MM.1S (cell line): ENCODE measurements around the gene XPNPEP1.

Source experiments
- EZH2 ChIP-seq: fragments of 300-600 bp; sonication (generic); optimal IDR thresholded peaks from 2 replicates; pipeline ENCODE3; 2017; ENCODE audit warnings: low read depth, mild to moderate bottlenecking, antibody characterized with exemption, low read length, mixed read lengths
- TF ChIP-seq, protein P1 (sequence below): fragments of 300-600 bp; sonication (generic); IDR thresholded peaks from 2 replicates; pipeline ENCODE4 v1.5.1; 2016; ENCODE audit warnings: antibody characterized with exemption, low read length, mixed read lengths

DNA sequence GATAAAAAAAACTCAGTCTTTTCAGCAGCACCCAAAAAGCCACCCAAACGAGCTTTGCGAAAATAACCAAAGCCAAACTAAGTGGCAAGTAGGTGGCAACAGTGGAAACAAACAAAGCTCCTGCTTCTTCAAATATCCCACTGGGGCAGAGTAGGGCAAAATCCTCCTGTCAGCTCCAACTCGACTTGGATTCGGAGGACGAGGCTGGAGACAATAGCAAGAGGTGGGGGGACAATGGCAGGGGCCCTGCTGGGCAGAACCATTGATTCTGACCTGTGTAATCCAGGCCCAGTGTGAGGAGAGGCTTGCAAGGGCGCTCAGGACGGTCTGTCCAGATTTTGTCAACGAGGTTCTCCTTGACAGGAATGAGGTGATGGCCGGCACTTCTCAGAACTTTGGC, 35.5 kb downstream of the XPNPEP1 start:
- TF ChIP-seq, protein P1, sequence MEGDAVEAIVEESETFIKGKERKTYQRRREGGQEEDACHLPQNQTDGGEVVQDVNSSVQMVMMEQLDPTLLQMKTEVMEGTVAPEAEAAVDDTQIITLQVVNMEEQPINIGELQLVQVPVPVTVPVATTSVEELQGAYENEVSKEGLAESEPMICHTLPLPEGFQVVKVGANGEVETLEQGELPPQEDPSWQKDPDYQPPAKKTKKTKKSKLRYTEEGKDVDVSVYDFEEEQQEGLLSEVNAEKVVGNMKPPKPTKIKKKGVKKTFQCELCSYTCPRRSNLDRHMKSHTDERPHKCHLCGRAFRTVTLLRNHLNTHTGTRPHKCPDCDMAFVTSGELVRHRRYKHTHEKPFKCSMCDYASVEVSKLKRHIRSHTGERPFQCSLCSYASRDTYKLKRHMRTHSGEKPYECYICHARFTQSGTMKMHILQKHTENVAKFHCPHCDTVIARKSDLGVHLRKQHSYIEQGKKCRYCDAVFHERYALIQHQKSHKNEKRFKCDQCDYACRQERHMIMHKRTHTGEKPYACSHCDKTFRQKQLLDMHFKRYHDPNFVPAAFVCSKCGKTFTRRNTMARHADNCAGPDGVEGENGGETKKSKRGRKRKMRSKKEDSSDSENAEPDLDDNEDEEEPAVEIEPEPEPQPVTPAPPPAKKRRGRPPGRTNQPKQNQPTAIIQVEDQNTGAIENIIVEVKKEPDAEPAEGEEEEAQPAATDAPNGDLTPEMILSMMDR: no peak
- TF ChIP-seq EZH2: no peak
